HG03064 (cell line): Measurements from ENCODE around the gene SLC25A2.
"Not testable (repeated sequence)": the region's sequence is repeated elsewhere in the genome, so short reads cannot be mapped to it uniquely, and the experiment has no call there.

Experiments used
- ATAC-seq: cut with Tn5 transposase; IDR thresholded peaks from one replicate; pipeline ENCODE4 v1.9.1; 2021; ENCODE audit warnings: low read depth; ENCODE audit not compliant: unreplicated experiment

The SLC25A2 gene

GRCh38 chr5:141303756-141304155 lies at the start of gene SLC25A2:
Gene SLC25A2 (minus strand): TSS chr5:141304049. CDS start chr5:141303865, 184 bp downstream.
- ATAC-seq = no peak

GRCh38 chr5:141351591-141351990 lies 47.7 kb upstream of the SLC25A2 start:
- ATAC-seq = no peak

- no peak for ATAC-seq
Measured at GRCh38 chr5:141349917-141350619, 46.2 kb upstream of the SLC25A2 start, which contains the start of gene PCDHGB1. Gene PCDHGB1 (plus strand): TSS chr5:141350099. CDS start chr5:141350261, 162 bp downstream.

GRCh38 chr5:141346017-141346416 lies 42.2 kb upstream of the SLC25A2 start:
- not testable (repeated sequence) for ATAC-seq

GRCh38 chr5:141345327-141345726 lies 41.5 kb upstream of the SLC25A2 start:
- no peak for ATAC-seq

GRCh38 chr5:141343953-141344463 lies 40.2 kb upstream of the SLC25A2 start:
- ATAC-seq = no peak

- ATAC-seq = no peak
Measured at GRCh38 chr5:141343242-141343952, 39.5 kb upstream of the SLC25A2 start, which contains the start of gene PCDHGA3. Gene PCDHGA3 (plus strand): TSS chr5:141343829. CDS start chr5:141344034, 205 bp downstream.

- no peak for ATAC-seq
Measured at GRCh38 chr5:141342773-141343172, 38.9 kb upstream of the SLC25A2 start.

- not testable (repeated sequence) for ATAC-seq
Measured at GRCh38 chr5:141340781-141341354, 37.0 kb upstream of the SLC25A2 start.

- no peak for ATAC-seq
Measured at GRCh38 chr5:141338538-141339306, 34.9 kb upstream of the SLC25A2 start, which contains the start of gene PCDHGA2. Gene PCDHGA2 (plus strand): TSS chr5:141338760.

- ATAC-seq = not testable (repeated sequence)
Measured at GRCh38 chr5:141332571-141332970, 28.7 kb upstream of the SLC25A2 start.

GRCh38 chr5:141330299-141331080 lies 26.6 kb upstream of the SLC25A2 start, which contains the start of gene PCDHGA1:
Gene PCDHGA1 (plus strand): TSS chr5:141330514.
- no peak for ATAC-seq

- no peak for ATAC-seq
Measured at GRCh38 chr5:141328231-141328630, 24.4 kb upstream of the SLC25A2 start.

- no peak for ATAC-seq
Measured at GRCh38 chr5:141326088-141326854, 22.4 kb upstream of the SLC25A2 start.

- ATAC-seq = no peak
Measured at GRCh38 chr5:141322261-141322660, 18.4 kb upstream of the SLC25A2 start.

- peak; percentile 97 for ATAC-seq
Measured at GRCh38 chr5:141320225-141321169, 16.6 kb upstream of the SLC25A2 start, which contains the start of gene TAF7. Gene TAF7 (minus strand): TSS chr5:141320784. CDS start chr5:141320044, 740 bp downstream.

- ATAC-seq = no peak
Measured at GRCh38 chr5:141319699-141320098, 15.8 kb upstream of the SLC25A2 start.
